K562 (cell line): ENCODE measurements around the gene NOCT. TPM values are rescaled to one million over a fixed set of nuclear protein-coding genes. Genes with fewer than 3 reads are reported as not detected.

Experiments used
- ARID1B ChIP-seq: fragments of 450-650 bp; IDR thresholded peaks from 2 replicates; pipeline ENCODE4 v1.6.1; 2016; ENCODE audit warnings: antibody characterized with exemption, mild to moderate bottlenecking, inconsistent platforms
- ARNT ChIP-seq, 2 experiments: fragments of 450-650 bp; IDR thresholded peaks; 2 replicates each; pipeline ENCODE4 v1.6.1; 2016; ENCODE audit warnings: mild to moderate bottlenecking in 1 of 2
- ATF7 ChIP-seq: fragments of 450-650 bp; IDR thresholded peaks from 2 replicates; pipeline ENCODE4 v1.7.1; 2014; ENCODE audit warnings: mild to moderate bottlenecking, moderate library complexity
- CBFB ChIP-seq: sonication (generic); formaldehyde crosslinking; IDR thresholded peaks from 2 replicates; pipeline ENCODE4 v1.4.0; 2020; ENCODE audit warnings: mild to moderate bottlenecking, missing genetic modification reagents
- ELF1 ChIP-seq: fragments of 200-800 bp; sonication (Bioruptor generic); IDR thresholded peaks from 2 replicates; pipeline ENCODE4 v1.6.1; 2016; ENCODE audit warnings: missing genetic modification characterization, missing compliant biosample characterization
- FOXK1 ChIP-seq: sonication (generic); formaldehyde crosslinking; IDR thresholded peaks from 2 replicates; pipeline ENCODE4 v1.8.0; 2022; ENCODE audit warnings: missing genetic modification reagents, mild to moderate bottlenecking, borderline replicate concordance
- FOXP1 ChIP-seq: sonication (generic); formaldehyde crosslinking; IDR thresholded peaks from 2 replicates; pipeline ENCODE4 v1.8.0; 2022; ENCODE audit warnings: mild to moderate bottlenecking, missing genetic modification reagents
- FUS ChIP-seq: fragments of 200-400 bp; formaldehyde crosslinking; optimal IDR thresholded peaks from 2 replicates; pipeline ENCODE3; 2017; ENCODE audit warnings: low read depth, low read length
- HIVEP1 ChIP-seq: fragments of 250-450 bp; sonication (Bioruptor Pico); IDR thresholded peaks from 2 replicates; pipeline ENCODE4 v1.4.0; 2020; ENCODE audit warnings: mild to moderate bottlenecking
- LARP7 ChIP-seq: fragments of 450-650 bp; IDR thresholded peaks from 2 replicates; pipeline ENCODE4 v1.6.1; 2016
- RBFOX2 ChIP-seq: fragments of 200-400 bp; formaldehyde crosslinking; IDR thresholded peaks from 2 replicates; pipeline ENCODE4 v1.6.1; 2017; ENCODE audit warnings: low read depth, mild to moderate bottlenecking, low read length, moderate library complexity
- RBM15 ChIP-seq: fragments of 200-400 bp; formaldehyde crosslinking; IDR thresholded peaks from 2 replicates; pipeline ENCODE4 v1.6.1; 2018; ENCODE audit warnings: mild to moderate bottlenecking, low read length, moderate library complexity; ENCODE audit not compliant: insufficient read depth
- SAFB2 ChIP-seq: fragments of 200-400 bp; formaldehyde crosslinking; IDR thresholded peaks from 2 replicates; pipeline ENCODE4 v1.6.1; 2018; ENCODE audit warnings: borderline replicate concordance, low read length, low read depth, moderate library complexity; ENCODE audit not compliant: severe bottlenecking
- STAT5B ChIP-seq: fragments of 250-450 bp; sonication (Bioruptor Pico); IDR thresholded peaks from 2 replicates; pipeline ENCODE4 v1.8.0; 2021; ENCODE audit warnings: mild to moderate bottlenecking, inconsistent platforms
- TAF15 ChIP-seq: fragments of 200-400 bp; formaldehyde crosslinking; IDR thresholded peaks from 2 replicates; pipeline ENCODE4 v1.6.1; 2017; ENCODE audit warnings: mild to moderate bottlenecking, low read depth, low read length, moderate library complexity
- XRCC3 ChIP-seq: fragments of 450-650 bp; IDR thresholded peaks from 2 replicates; pipeline ENCODE4 v1.6.1; 2017; ENCODE audit warnings: mild to moderate bottlenecking, moderate library complexity
- ZNF780A ChIP-seq: fragments of 250-450 bp; sonication (Bioruptor Pico); IDR thresholded peaks from 2 replicates; pipeline ENCODE4 v1.5.0; 2021; ENCODE audit warnings: mild to moderate bottlenecking
- polyA plus RNA-seq, 8 experiments: library from polyadenylated mRNA; depleted of rRNA in 4 of 8; stranded (reverse) in 5 of 8; unstranded in 3 of 8; fragments of >200 nt; fragmentation: Nextera tagmentation in 2 of 8; fragmentation: Illumina TruSeq in 1 of 8; extraction: Ambion mirVana in 2 of 8; extraction: Trizol in 1 of 8; gene quantifications; 2 replicates each; pipeline versions ENCODE4 v1.2.1 to v1.2.3, GENCODE V29; 2011 to 2014; ENCODE audit warnings: inconsistent platforms in 1 of 8, missing spikeins in 1 of 8
- total RNA-seq, 7 experiments: library from RNA; depleted of rRNA in 6 of 7; stranded (reverse); fragments of >200 nt in 6 of 7; fragmentation: Illumina TruSeq in 2 of 7; extraction: Trizol in 2 of 7; gene quantifications; 2 replicates each; pipeline versions ENCODE4 v1.2.1 to v1.2.3, GENCODE V29; 2011 to 2021; ENCODE audit warnings: low replicate concordance in 1 of 7
- TF ChIP-seq, protein P1 (sequence below): sonication (generic); formaldehyde crosslinking; IDR thresholded peaks from 2 replicates; pipeline ENCODE4 v1.8.0; 2023; ENCODE audit warnings: mild to moderate bottlenecking, missing genetic modification reagents
- TF ChIP-seq, protein P2 (sequence below): fragments of 250-450 bp; sonication (Bioruptor Pico); IDR thresholded peaks from 2 replicates; pipeline ENCODE4 v1.5.0; 2021; ENCODE audit warnings: mild to moderate bottlenecking, borderline replicate concordance
- TF ChIP-seq, protein P3 (sequence below), 3 experiments: fragments of 200-800 bp in 1 of 3; sonication (Bioruptor generic) in 1 of 3; sonication (generic) in 1 of 3; formaldehyde crosslinking in 1 of 3; IDR thresholded peaks; 2 replicates each; pipeline versions ENCODE4 v1.6.1 to v1.8.0; 2016 to 2022; ENCODE audit warnings: mild to moderate bottlenecking in 2 of 3, missing compliant biosample characterization in 2 of 3, missing genetic modification characterization in 2 of 3, missing genetic modification reagents in 1 of 3
- TF ChIP-seq, protein P4 (sequence below): sonication (generic); formaldehyde crosslinking; IDR thresholded peaks from 2 replicates; pipeline ENCODE4 v1.9.0; 2022; ENCODE audit warnings: mild to moderate bottlenecking, missing genetic modification reagents

The NOCT gene
- total and polyA plus RNA-seq, 9 of the 15 experiments (the other 6 are each of a cell fraction or from before 2014, with no cell fraction given): 1.3 to 20.2 (median 11.1) TPM

DNA sequence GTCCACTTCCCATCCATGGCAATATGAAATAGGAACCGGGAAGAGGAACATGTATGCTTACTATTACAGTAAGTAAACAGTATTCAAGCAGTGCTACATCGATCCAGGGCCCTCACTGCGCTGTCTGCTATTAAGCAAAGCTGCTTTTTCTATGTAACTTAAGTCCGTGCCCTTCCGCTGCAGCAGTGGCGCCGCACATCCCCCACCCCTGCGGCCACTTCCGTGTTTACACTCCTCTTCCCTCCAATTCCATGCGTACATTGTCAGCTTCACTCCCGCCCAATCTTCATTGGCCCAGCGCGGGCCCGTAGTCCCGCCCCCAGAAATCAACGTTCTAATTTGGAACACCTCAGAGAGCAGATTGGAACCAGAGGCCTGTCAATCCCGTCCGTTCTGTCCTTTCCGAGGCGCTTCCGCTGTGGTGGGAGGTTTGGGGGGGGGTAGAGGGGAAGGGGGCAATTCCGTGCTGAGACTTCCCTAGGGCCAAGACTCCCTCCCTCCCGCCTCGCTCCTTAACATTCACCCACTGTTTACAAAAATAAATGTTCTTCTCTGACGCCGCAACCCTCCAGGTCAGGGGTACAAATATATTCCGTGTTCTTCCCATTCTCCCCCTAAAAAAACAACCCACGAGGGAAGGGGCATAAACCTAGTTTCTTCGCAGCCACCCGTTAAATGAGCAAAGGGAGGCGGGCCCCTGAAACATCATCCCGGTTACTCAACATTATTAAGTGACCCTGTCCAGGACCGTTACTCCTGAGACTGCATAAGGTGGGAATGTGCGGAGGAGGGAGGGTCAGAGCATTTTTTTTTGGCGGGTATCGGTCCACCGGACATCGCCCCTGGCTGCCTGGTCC is 67.4 kb downstream of the NOCT start (continued):
- TF ChIP-seq, protein P1, sequence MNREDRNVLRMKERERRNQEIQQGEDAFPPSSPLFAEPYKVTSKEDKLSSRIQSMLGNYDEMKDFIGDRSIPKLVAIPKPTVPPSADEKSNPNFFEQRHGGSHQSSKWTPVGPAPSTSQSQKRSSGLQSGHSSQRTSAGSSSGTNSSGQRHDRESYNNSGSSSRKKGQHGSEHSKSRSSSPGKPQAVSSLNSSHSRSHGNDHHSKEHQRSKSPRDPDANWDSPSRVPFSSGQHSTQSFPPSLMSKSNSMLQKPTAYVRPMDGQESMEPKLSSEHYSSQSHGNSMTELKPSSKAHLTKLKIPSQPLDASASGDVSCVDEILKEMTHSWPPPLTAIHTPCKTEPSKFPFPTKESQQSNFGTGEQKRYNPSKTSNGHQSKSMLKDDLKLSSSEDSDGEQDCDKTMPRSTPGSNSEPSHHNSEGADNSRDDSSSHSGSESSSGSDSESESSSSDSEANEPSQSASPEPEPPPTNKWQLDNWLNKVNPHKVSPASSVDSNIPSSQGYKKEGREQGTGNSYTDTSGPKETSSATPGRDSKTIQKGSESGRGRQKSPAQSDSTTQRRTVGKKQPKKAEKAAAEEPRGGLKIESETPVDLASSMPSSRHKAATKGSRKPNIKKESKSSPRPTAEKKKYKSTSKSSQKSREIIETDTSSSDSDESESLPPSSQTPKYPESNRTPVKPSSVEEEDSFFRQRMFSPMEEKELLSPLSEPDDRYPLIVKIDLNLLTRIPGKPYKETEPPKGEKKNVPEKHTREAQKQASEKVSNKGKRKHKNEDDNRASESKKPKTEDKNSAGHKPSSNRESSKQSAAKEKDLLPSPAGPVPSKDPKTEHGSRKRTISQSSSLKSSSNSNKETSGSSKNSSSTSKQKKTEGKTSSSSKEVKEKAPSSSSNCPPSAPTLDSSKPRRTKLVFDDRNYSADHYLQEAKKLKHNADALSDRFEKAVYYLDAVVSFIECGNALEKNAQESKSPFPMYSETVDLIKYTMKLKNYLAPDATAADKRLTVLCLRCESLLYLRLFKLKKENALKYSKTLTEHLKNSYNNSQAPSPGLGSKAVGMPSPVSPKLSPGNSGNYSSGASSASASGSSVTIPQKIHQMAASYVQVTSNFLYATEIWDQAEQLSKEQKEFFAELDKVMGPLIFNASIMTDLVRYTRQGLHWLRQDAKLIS: no peak
- TF ChIP-seq FOXP1 (CRISPR knock-in tag): peak; percentile 70; the same call in 1 of the 2 replicates
- no peak for TF ChIP-seq ARID1B
- no peak for TF ChIP-seq SAFB2
- TF ChIP-seq STAT5B (CRISPR knock-in tag): no peak
- peak; percentile 69; the same call in 1 of the 2 replicates for TF ChIP-seq ATF7
- TF ChIP-seq ELF1 (tag): peak; percentile 97
- TF ChIP-seq, protein P2, sequence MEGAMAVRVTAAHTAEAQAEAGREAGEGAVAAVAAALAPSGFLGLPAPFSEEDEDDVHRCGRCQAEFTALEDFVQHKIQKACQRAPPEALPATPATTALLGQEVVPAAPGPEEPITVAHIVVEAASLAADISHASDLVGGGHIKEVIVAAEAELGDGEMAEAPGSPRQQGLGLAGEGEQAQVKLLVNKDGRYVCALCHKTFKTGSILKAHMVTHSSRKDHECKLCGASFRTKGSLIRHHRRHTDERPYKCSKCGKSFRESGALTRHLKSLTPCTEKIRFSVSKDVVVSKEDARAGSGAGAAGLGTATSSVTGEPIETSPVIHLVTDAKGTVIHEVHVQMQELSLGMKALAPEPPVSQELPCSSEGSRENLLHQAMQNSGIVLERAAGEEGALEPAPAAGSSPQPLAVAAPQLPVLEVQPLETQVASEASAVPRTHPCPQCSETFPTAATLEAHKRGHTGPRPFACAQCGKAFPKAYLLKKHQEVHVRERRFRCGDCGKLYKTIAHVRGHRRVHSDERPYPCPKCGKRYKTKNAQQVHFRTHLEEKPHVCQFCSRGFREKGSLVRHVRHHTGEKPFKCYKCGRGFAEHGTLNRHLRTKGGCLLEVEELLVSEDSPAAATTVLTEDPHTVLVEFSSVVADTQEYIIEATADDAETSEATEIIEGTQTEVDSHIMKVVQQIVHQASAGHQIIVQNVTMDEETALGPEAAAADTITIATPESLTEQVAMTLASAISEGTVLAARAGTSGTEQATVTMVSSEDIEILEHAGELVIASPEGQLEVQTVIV (CRISPR knock-in tag): no peak
- no peak; a peak in 1 of 4 replicates for TF ChIP-seq ARNT (IDR thresholded peaks at IDR 0.05)
- TF ChIP-seq FOXK1 (CRISPR knock-in tag): peak; percentile 88; the same call in 1 of the 2 replicates
- TF ChIP-seq, protein P3, sequence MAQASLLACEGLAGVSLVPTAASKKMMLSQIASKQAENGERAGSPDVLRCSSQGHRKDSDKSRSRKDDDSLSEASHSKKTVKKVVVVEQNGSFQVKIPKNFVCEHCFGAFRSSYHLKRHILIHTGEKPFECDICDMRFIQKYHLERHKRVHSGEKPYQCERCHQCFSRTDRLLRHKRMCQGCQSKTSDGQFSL (CRISPR knock-in tag; IDR thresholded peaks at IDR 0.05): peak; percentile 93
- TF ChIP-seq, protein P3 (tag; IDR thresholded peaks at IDR 0.05): peak in 1 of 2 experiments; percentile 94; a peak in 2 of 4 replicates
- TF ChIP-seq LARP7: 0 out of 2 replicates have a peak, but pooled peaks have one; percentile 40
- no peak for TF ChIP-seq XRCC3
- no peak for TF ChIP-seq ZNF780A (CRISPR knock-in tag)
- no peak for TF ChIP-seq CBFB (CRISPR knock-in tag)
- TF ChIP-seq HIVEP1 (CRISPR knock-in tag): no peak
- TF ChIP-seq RBM15: no peak
- no peak for TF ChIP-seq FUS
- TF ChIP-seq, protein P4, sequence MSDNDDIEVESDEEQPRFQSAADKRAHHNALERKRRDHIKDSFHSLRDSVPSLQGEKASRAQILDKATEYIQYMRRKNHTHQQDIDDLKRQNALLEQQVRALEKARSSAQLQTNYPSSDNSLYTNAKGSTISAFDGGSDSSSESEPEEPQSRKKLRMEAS (CRISPR knock-in tag): peak; percentile 72
- TF ChIP-seq RBFOX2: no peak
- no peak for TF ChIP-seq TAF15
